Measurements from ENCODE around the gene CAPG. TPM values are rescaled to one million over a fixed set of nuclear protein-coding genes. Genes with fewer than 3 reads are reported as not detected.
A peak's percentile ranks its signal among the peaks of the same experiment; 100 is the strongest.

CAPG gene
- total and polyA plus RNA-seq, 7 donors, result 20.9 to 230 (median 33.0) TPM

DNA sequence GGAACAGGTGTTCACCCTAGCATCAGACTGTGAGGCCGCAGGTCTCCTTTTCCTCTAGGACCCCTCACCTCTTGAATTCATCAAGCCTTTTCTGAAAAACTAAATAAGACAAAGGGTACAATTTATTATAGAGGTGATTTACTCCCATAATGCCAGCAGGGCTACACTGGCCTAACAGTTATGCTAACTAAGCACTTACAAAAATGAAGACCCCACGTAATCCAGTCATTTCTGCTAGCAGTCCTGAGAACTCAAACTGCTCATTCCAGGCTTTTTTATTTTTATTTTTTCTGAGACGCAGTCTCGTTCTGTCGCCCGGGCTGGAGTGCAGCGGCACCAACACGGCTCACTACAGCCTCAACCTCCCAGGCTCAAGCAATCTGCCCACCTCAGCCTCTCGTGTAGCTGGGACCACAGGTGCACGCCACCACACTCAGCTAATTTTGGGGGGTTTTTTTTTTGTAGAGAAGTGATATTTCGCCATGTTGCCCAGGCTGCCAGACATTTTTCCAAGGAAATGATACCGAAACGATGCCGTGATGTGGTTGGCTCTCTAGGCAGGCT, 14.2 kb downstream of the CAPG start:
- TF ChIP-seq, protein P1, sequence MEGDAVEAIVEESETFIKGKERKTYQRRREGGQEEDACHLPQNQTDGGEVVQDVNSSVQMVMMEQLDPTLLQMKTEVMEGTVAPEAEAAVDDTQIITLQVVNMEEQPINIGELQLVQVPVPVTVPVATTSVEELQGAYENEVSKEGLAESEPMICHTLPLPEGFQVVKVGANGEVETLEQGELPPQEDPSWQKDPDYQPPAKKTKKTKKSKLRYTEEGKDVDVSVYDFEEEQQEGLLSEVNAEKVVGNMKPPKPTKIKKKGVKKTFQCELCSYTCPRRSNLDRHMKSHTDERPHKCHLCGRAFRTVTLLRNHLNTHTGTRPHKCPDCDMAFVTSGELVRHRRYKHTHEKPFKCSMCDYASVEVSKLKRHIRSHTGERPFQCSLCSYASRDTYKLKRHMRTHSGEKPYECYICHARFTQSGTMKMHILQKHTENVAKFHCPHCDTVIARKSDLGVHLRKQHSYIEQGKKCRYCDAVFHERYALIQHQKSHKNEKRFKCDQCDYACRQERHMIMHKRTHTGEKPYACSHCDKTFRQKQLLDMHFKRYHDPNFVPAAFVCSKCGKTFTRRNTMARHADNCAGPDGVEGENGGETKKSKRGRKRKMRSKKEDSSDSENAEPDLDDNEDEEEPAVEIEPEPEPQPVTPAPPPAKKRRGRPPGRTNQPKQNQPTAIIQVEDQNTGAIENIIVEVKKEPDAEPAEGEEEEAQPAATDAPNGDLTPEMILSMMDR (IDR thresholded peaks at IDR 0.05), result no peak
- TF ChIP-seq POLR2AphosphoS5 (IDR thresholded peaks at IDR 0.05), result no peak
- no peak for TF ChIP-seq POLR2A (IDR thresholded peaks at IDR 0.05)
- TF ChIP-seq EP300 (IDR thresholded peaks at IDR 0.05), result no peak
- DNase-seq, result peak; percentile 51
- Histone ChIP-seq H3K27ac (peak overlapping the region; percentile 62 to 75 (median 72)), H3K36me3 (peaks cover 0 to 19% (median 0%) of the 10 kb centered on the region in 4 donors), H3K4me3 (peak overlapping the region in 1 of 4 donors; percentile 1), H3K4me1 (peaks cover 0 to 24% (median 17%) of the 10 kb centered on the region in 4 donors), H3K27me3 (no peaks in the 10 kb centered on the region), H3K9me3 (no peaks in the 10 kb centered on the region)
- 93 to 95% methylated on average over 14 of the region's 14 CpGs for WGBS, 2 donors
- intact Hi-C loops (cut with DNase I), result no loop called here

DNA sequence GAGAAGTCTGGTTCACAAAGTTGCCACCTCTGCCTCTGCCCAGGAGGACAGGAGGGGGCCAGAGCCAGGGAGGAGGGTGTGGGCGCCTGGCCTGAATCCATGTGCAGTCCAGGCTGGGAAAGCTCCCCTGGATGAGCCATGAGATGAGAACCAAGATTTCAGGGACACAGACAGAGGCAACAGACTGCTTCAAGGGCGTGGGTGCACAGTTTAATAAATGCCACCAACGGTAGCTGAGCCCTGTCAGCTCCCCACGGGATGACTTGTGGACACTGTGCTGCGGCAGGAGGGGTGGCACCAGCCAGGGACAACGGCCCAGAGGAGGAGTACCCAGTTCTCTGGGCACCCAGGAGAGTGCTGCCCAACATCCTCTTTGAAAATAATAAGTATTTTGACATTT, 15.2 kb downstream of the CAPG start:
- no peaks in the 10 kb centered on the region for H3K9me3 ChIP-seq
- DNase-seq, result no peak
- intact Hi-C loops (cut with DNase I), result no loop called here
- H3K4me1 ChIP-seq, result peaks cover 0 to 17% (median 17%) of the 10 kb centered on the region in 4 donors
- WGBS, 2 donors, result 82 to 91% methylated on average over 6 of the region's 6 CpGs
- TF ChIP-seq POLR2A (IDR thresholded peaks at IDR 0.05) (no peak), EP300 (IDR thresholded peaks at IDR 0.05) (no peak), POLR2AphosphoS5 (IDR thresholded peaks at IDR 0.05) (no peak)
- TF ChIP-seq, protein P1 (IDR thresholded peaks at IDR 0.05), result no peak
- no peak overlapping the region for H3K27ac ChIP-seq
- H3K36me3 ChIP-seq, result peaks cover 0 to 29% (median 0%) of the 10 kb centered on the region in 4 donors
- no peak overlapping the region for H3K4me3 ChIP-seq
- no peaks in the 10 kb centered on the region for H3K27me3 ChIP-seq

DNA sequence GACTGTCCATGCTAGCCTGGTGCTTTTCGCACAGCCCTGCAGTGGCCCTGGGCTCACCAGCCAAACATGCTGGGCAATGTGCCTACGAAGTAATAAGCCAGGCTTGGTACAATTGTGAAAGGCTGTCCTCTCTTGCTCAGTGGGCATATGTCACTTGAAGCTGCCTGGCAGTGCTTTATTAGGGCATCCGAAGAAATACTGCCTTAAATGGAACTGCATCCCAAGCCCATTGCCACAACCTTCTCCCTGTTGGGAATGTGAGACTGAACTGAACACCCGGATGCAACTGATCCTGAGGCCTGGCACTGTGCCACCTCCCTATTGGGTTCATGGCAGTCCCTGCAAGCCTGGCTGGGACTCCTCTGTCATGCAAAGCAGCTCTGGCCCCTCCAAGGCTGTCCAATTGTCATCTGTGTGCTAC, 15.9 kb downstream of the CAPG start:
- no peak overlapping the region for H3K27ac ChIP-seq
- intact Hi-C loops (cut with DNase I), result no loop called here
- peaks cover 0 to 17% (median 17%) of the 10 kb centered on the region in 4 donors for H3K4me1 ChIP-seq
- H3K36me3 ChIP-seq, result peaks cover 0 to 36% (median 0%) of the 10 kb centered on the region in 4 donors
- peak; percentile 71 for DNase-seq
- no peak overlapping the region for H3K4me3 ChIP-seq
- no peaks in the 10 kb centered on the region for H3K9me3 ChIP-seq
- H3K27me3 ChIP-seq, result no peaks in the 10 kb centered on the region
- TF ChIP-seq, protein P1 (IDR thresholded peaks at IDR 0.05), result no peak
- no peak for TF ChIP-seq EP300 (IDR thresholded peaks at IDR 0.05)
- TF ChIP-seq POLR2AphosphoS5 (IDR thresholded peaks at IDR 0.05), result no peak
- no peak for TF ChIP-seq POLR2A (IDR thresholded peaks at IDR 0.05)
- WGBS, 2 donors, result 92 to 94% methylated on average over 4 of the region's 4 CpGs

DNA sequence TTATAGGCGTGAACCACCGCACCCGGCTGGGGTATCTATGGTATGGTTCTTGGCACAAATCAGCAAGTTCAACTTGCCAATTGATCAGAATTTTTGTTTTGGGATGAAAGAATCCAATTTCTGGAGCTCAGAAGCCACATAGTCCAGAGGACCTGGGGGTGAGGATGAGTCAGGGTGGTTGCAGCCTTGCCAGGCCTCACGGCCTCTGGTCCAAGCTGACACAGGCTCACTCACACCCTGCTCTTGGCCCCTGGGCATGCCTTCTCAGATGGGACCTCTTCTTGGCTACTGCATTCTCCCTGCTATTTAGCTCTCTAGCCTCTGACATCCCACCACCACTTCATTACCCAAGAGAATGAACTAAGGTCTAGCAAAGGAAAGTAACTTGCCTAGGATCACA, 16.3 kb downstream of the CAPG start:
- no peak overlapping the region for H3K27ac ChIP-seq
- 96 to 97% methylated on average over 4 of the region's 4 CpGs for WGBS, 2 donors
- H3K27me3 ChIP-seq, result no peaks in the 10 kb centered on the region
- intact Hi-C loops (cut with DNase I), result no loop called here
- peaks cover 0 to 41% (median 0%) of the 10 kb centered on the region in 4 donors for H3K36me3 ChIP-seq
- no peak overlapping the region for H3K4me3 ChIP-seq
- H3K9me3 ChIP-seq, result no peaks in the 10 kb centered on the region
- H3K4me1 ChIP-seq, result peaks cover 0 to 17% (median 17%) of the 10 kb centered on the region in 4 donors
- TF ChIP-seq, protein P1 (IDR thresholded peaks at IDR 0.05), result no peak
- TF ChIP-seq EP300 (IDR thresholded peaks at IDR 0.05), result no peak
- TF ChIP-seq POLR2AphosphoS5 (IDR thresholded peaks at IDR 0.05), result no peak
- TF ChIP-seq POLR2A (IDR thresholded peaks at IDR 0.05), result no peak
- peak; percentile 33 for DNase-seq

All from sigmoid colon (tissue), 7 donors.